Measurements from ENCODE around the gene AREG. TPM values are rescaled to one million over a fixed set of nuclear protein-coding genes. Genes with fewer than 3 reads are reported as not detected.

The AREG gene
- total RNA-seq, 1 experiment from 2014 or later: 146 TPM

- Histone ChIP-seq H3K4me3 (ENCODE audit: low read depth, low read length) (no peak overlapping the region), H3K9me3 (peaks cover 7% of the 10 kb centered on the region), H3K36me3 (ENCODE audit: control insufficient read depth, insufficient read depth, low read length) (no peaks in the 10 kb centered on the region), H3K27me3 (replicated peaks; ENCODE audit: control insufficient read depth, insufficient read depth, low read length) (no peaks in the 10 kb centered on the region), H3K4me1 (no peaks in the 10 kb centered on the region)
- no peak for TF ChIP-seq CTCF (IDR thresholded peaks at IDR 0.05; ENCODE audit: insufficient read depth in 1 of 2, low read depth in 1 of 2, low read length in 1 of 2, severe bottlenecking in 1 of 2, unreplicated experiment in 1 of 2)
- POLR2A ChIA-PET: no interaction called here
- no TSS peak for BruUV-seq (replicated peaks)
- intact Hi-C loops (cut with micrococcal nuclease; ENCODE audit: unreplicated experiment): no loop called here
- Mint-ChIP-seq H3K9me3 (ENCODE audit: unreplicated experiment) (peaks cover 12% of the 10 kb centered on the region), H3K27ac (ENCODE audit: unreplicated experiment) (no peak overlapping the region), H3K4me3 (ENCODE audit: unreplicated experiment) (no peak overlapping the region), H3K36me3 (ENCODE audit: insufficient read depth, unreplicated experiment) (peaks cover 10% of the 10 kb centered on the region), H3K27me3 (ENCODE audit: insufficient read depth, unreplicated experiment) (no peaks in the 10 kb centered on the region), H3K4me1 (ENCODE audit: low read depth, unreplicated experiment) (no peaks in the 10 kb centered on the region)
- no peak for DNase-seq
- CTCF ChIA-PET: no interaction called here
Observed at GRCh38 chr4:74463123-74463522, 18.2 kb downstream of the AREG start.

GRCh38 chr4:74464291-74464690 lies 19.4 kb downstream of the AREG start:
- CTCF ChIA-PET: no interaction called here

GRCh38 chr4:74466242-74466641 lies 21.3 kb downstream of the AREG start:
- intact Hi-C loops (cut with micrococcal nuclease; ENCODE audit: unreplicated experiment): no loop called here
- H3K27ac Mint-ChIP-seq (ENCODE audit: unreplicated experiment): no peak overlapping the region
- H3K27me3 Mint-ChIP-seq (ENCODE audit: insufficient read depth, unreplicated experiment): no peaks in the 10 kb centered on the region
- no peaks in the 10 kb centered on the region for H3K9me3 Mint-ChIP-seq (ENCODE audit: unreplicated experiment)
- H3K4me1 Mint-ChIP-seq (ENCODE audit: low read depth, unreplicated experiment): peaks cover 2% of the 10 kb centered on the region
- TF ChIP-seq CTCF (IDR thresholded peaks at IDR 0.05; ENCODE audit: insufficient read depth in 1 of 2, low read depth in 1 of 2, low read length in 1 of 2, severe bottlenecking in 1 of 2, unreplicated experiment in 1 of 2): no peak
- no TSS peak for BruUV-seq (replicated peaks)
- no peak overlapping the region for H3K4me3 ChIP-seq (ENCODE audit: low read depth, low read length)
- no peaks in the 10 kb centered on the region for H3K9me3 ChIP-seq
- ChIA-PET POLR2A (no interaction called here), CTCF (no interaction called here)
- no peak overlapping the region for H3K4me3 Mint-ChIP-seq (ENCODE audit: unreplicated experiment)
- no peaks in the 10 kb centered on the region for H3K27me3 ChIP-seq (replicated peaks; ENCODE audit: control insufficient read depth, insufficient read depth, low read length)
- no peaks in the 10 kb centered on the region for H3K36me3 ChIP-seq (ENCODE audit: control insufficient read depth, insufficient read depth, low read length)
- no peaks in the 10 kb centered on the region for H3K36me3 Mint-ChIP-seq (ENCODE audit: insufficient read depth, unreplicated experiment)
- H3K4me1 ChIP-seq: no peaks in the 10 kb centered on the region
- DNase-seq: no peak

More at GRCh38 chr4:74464291-74464690, 19.4 kb downstream of the AREG start:
- no peaks in the 10 kb centered on the region for H3K27me3 ChIP-seq (replicated peaks; ENCODE audit: control insufficient read depth, insufficient read depth, low read length)
- TF ChIP-seq CTCF (IDR thresholded peaks at IDR 0.05; ENCODE audit: insufficient read depth in 1 of 2, low read depth in 1 of 2, low read length in 1 of 2, severe bottlenecking in 1 of 2, unreplicated experiment in 1 of 2): no peak
- no peaks in the 10 kb centered on the region for H3K4me1 Mint-ChIP-seq (ENCODE audit: low read depth, unreplicated experiment)
- H3K4me3 ChIP-seq (ENCODE audit: low read depth, low read length): no peak overlapping the region
- POLR2A ChIA-PET: no interaction called here
- no peaks in the 10 kb centered on the region for H3K4me1 ChIP-seq
- no peak overlapping the region for H3K27ac Mint-ChIP-seq (ENCODE audit: unreplicated experiment)
- no peaks in the 10 kb centered on the region for H3K36me3 ChIP-seq (ENCODE audit: control insufficient read depth, insufficient read depth, low read length)
- intact Hi-C loops (cut with micrococcal nuclease; ENCODE audit: unreplicated experiment): no loop called here
- DNase-seq: no peak
- H3K9me3 ChIP-seq: peaks cover 7% of the 10 kb centered on the region
- no peaks in the 10 kb centered on the region for H3K27me3 Mint-ChIP-seq (ENCODE audit: insufficient read depth, unreplicated experiment)
- H3K9me3 Mint-ChIP-seq (ENCODE audit: unreplicated experiment): peaks cover 7% of the 10 kb centered on the region
- no TSS peak for BruUV-seq (replicated peaks)
- H3K36me3 Mint-ChIP-seq (ENCODE audit: insufficient read depth, unreplicated experiment): no peaks in the 10 kb centered on the region
- no peak overlapping the region for H3K4me3 Mint-ChIP-seq (ENCODE audit: unreplicated experiment)

All from Caco-2 (cell line).